HG02973 (cell line): ENCODE results near the gene RFX2.
"Not testable (repeated sequence)": the region's sequence is repeated elsewhere in the genome, so short reads cannot be mapped to it uniquely, and the experiment has no call there.

Source experiments
- ATAC-seq: cut with Tn5 transposase; IDR thresholded peaks from one replicate; pipeline ENCODE4 v1.9.1; 2021; ENCODE audit warnings: moderate library complexity; ENCODE audit not compliant: unreplicated experiment

RFX2 gene

DNA sequence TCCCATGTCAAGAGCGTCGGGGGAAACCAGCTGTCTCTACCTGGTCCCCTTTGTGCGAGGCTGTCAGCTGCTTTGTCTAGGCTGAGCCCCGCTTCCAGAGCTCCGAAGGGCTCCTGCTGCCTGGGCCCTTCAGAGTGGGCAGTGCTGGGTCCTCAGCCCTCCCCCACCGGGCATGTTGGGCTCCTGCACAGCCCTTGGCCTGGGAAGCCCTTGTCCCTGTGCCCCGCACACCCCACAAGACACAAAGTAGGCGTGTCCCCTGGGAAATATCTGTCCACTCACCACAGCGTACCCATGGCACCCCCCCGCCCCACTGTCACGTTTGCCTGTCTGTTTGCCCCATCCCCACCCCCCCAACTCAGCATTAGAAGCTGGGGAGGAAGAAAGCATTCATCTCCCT, 92.7 kb downstream of the RFX2 start:
- no peak for ATAC-seq

DNA sequence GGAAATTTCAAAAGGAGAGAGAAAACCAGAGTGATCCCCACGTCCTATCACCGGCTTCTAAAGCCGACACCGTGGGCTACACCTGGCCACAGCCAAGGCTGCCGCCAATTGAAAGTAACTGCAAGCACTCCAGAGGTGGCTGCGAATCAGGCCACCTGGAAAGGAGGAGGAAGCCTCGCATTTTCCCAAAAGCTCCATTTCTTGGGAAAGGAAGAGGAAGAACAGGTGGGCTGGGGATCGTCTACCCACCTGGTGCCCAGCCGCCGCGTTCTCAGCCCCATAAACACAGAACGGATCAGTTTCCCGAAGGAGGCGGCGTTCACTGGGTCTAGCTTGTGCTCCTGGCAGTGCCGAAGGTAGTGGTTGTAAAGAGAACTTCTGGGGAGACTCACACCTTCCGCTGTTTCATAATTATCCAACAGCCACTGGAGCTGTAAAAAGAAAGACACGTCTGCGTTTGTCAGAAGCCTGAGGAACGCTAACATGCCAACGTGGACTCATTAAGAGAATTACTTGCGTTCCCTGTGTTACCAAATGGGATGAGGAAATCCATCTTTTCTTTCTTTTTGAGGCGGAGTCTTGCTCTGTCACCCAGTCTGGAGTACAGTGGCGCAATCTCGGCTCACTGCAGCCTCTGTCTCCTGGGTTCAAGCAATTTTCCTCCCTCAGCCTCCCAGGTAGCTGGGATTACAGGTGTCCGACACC, 94.3 kb downstream of the RFX2 start:
- no peak for ATAC-seq

DNA sequence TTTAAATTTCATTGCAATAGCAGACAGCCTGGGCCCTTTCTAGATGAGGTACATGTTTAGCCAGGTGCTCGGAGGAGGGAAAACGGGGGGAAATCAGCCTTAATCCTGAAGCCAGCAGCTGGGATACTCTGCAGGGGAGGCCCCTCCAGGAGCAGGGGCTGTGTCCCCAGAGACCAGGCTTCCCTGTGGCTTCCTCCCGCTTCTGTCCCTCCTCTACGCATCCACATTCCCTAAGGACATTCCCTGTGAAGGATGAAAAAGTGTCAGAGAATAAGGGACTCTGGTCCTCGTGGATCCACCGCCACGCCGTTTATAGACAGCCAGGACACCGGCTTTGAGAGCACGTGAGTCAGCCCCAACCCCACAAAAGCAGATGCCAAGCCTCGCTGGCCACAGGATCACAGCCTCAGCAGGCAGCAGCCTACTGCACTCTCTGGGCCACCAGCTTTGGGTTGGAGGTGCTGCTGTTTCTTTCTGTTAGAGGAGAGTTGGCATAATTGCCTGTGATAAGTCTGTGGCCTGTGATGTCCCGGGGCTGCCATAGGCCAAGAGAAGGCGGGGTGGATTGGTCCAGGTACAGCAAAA, 95.7 kb downstream of the RFX2 start:
- ATAC-seq: no peak

DNA sequence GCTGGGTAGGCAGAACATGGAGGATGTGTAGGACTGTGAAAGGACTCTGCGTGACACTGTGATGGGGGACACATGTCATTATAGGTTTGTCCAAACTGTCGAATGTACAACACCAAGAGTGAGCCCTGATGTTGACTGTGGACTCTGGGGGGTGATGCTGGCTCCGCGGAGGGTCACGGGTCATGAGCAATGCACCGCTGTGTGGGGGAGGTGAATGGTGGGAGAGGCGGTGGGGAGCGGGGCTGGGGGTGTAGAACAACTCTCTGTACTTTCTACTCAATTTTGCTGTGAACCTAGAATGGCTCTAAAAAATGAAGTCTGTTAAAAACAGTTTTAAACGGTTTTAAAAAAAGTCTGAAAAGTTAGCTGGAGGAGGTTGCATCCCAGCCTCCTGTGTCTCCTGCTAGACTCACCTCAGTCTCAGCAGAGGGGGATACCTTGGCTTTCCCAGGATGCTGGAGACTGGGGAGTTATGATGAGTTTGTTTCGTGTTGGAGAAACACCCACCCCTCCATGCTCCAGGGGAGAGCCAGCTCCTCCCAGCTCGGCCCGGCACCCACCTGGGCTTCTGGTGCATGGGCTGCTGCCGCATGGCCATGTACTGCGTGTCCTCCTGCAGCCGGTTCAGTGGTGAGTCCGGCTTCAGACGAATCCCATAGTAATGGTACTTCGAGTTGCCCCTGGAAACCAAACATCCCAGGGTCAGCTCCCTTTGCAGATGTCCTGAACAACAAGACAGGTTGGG, 97.7 kb downstream of the RFX2 start:
- ATAC-seq: no peak

DNA sequence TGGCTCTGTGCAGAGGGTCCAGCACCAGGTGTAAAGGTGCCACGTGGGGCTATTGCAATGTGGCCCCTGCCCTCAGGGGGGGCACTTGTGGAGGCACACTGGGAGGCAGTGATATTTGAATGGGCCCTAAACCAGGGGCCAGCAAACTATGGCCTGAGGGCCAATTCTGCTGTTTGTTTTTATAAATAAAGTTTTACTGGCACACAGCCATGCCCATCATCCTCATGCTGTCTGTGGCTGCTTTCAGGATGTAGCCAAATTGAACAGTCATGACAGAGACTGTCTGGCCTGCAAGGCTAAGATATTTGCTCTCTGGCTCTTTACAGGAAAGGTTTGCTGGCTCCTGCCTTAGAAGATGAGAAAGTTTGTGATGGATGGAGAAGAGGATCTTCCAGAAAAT, 98.5 kb downstream of the RFX2 start:
- ATAC-seq: no peak

DNA sequence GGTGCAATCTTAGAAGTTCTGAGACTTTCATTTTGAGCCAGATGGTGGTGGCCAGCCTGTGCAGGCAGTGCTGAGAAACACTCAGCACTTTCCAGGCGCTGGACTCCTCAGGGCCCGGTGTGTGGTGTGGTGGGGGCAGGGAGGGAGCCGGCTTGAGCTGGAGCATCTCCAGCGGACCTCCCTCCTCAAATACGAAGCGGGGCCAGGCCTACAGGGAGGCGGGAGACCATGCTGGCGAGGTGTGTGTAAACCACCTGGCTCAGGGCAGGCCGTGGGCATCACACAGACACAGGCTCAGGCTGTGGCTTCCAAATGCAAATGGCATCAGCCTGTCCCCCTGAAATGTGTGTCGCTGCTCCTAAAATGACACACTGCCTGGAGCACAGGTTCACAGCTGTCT, 99.1 kb downstream of the RFX2 start:
- no peak for ATAC-seq

DNA sequence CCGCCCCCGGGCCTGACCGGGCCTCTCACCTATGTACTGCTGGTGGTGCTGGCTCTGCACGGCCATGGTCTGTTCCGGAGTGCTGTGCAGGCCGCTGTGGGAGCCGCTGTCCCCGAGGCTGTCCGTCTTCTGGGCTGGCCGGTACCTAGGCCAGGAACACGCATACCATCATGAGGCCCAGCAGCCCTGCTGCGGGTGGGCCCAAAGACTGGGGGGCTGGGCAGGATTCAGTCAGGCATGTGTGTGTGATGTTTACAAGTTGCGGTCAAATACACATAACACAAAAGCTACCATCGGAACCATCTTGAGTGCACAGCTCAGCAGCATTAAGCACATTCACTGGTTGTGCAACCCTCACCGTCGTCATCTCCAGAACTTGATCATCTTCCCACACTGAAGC, 100.2 kb downstream of the RFX2 start:
- no peak for ATAC-seq

DNA sequence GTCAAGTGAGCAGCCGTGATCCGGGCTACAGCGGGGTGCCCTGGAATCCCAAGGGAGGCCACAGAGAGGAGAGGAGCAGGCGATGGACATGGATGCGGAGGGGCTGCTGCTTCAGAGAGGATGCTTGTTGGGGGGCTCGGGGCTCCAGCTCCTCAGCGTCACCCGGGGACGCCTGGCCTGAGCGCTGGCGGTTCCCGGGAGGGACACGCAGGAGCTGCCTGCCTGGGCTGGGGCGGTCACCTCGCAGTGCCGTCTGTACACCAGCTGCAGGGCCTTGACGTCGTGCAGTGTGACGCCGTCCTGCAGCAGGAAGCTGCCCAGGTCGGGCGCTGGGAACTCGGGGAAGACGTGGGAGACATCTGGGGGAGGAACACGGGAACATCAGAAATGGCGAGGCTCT, 102.4 kb downstream of the RFX2 start:
- ATAC-seq: no peak

DNA sequence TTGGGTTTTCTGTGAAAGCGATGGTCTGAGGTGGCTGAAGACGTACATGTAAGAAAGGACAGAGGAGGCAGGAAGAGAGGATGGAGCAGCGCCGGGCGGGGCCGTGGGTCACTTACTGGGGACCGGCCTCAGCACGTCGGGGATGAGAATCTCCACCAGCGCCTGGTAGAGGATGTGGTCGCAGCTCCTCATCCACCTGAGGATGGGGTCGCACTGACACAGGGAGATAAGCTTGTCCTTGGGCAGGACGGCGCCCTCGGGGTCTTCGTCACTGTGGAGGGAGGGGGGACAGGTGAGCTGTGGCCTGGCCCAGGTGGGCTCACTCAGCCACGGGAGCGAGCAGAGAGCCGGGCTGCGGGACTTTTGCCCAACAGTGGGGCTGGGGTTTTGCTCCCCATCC, 103.4 kb downstream of the RFX2 start:
- ATAC-seq: no peak

DNA sequence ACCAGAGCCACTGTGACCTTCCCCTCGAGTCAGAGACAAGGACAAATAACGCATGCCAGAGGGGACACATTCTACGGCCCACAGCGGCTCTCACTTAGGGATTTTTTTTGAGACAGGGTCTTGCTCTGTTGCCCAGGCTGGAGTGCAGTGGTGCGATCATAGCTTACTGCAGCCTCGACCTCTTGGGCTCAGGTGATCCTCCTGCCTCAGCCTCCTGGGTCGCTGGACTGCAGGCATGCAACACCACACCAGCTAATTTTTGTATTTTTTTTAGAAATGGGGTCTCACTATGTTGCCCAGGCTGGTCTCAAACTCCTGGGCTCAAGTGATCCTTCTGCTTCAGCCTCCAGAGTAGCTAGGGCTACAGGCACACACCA, 104.2 kb downstream of the RFX2 start:
- ATAC-seq: not testable (repeated sequence)

DNA sequence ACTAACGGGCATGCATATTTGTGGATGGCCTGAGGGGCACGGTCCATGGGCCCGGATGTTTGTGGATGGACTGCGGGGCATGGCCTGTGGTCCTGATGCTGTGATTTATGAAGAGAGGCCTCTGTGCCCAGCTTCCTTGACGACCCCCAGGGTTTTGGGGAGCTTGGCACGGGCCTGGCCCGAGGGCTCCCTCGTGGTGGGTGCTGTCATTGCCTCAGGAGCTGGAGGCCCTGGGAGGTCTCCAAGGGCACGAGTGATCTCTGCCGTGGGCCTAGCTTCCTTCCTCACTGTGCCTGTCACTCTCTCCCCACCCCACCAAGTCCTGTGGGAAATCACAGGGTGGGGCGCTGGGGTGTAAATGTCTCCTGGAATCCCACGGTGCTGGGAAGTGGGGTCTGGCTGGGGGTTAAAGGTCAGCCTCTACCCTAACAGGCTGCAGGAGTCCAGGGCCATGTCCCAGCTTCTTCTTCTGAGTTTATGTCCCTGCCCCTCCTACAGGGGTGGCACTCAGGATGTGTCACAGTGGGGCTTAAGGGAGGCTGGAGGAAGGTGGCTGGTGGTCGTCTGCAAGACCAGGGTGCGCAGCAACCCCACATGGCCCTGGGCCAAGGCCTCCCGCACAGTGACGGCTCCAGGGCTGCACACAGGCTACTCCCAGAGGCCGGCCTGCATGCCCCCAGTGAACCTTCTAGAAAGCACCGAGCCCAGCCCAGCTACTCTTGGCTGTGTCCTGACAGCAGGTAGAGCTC, 104.8 kb downstream of the RFX2 start:
- no peak for ATAC-seq

DNA sequence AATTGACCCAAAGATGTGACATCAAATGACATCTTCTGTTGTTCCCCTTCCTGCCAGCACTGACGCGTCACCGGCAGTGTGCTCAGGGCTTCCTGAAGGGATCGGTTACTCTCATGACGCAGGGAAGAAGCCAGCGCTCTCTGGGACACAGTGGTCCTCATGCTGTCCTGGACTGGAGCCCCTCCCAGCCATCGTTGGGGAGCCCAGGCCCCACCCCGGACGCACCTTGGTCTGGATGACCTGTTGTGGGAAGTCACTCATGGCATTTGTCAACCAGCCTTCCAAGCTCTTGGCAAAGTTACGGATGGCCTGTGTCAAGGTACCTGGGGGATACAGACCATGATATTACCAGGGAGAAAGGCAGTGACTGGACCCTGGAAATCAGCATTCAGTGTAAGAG, 106.3 kb downstream of the RFX2 start:
- no peak for ATAC-seq

DNA sequence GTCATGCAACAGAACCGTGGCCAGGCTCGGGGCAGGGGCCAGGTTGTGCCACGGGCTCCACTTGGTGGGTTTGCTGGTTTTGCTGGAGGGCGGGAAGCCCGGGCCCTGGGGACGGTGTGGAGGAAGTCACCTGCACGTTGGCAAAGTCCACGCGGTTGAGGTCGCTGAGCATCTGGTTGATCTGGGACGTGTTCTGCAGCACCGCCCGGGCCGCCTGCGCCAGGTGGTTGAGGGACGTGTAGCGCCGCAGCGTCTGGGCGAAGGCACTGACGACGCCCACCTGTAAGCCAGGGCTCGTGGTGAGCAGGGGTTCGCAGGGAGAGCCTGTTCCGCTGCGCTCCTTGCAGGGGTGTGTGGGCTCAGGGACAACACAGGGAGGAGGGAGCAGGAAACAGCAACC, 107.7 kb downstream of the RFX2 start:
- ATAC-seq: no peak

DNA sequence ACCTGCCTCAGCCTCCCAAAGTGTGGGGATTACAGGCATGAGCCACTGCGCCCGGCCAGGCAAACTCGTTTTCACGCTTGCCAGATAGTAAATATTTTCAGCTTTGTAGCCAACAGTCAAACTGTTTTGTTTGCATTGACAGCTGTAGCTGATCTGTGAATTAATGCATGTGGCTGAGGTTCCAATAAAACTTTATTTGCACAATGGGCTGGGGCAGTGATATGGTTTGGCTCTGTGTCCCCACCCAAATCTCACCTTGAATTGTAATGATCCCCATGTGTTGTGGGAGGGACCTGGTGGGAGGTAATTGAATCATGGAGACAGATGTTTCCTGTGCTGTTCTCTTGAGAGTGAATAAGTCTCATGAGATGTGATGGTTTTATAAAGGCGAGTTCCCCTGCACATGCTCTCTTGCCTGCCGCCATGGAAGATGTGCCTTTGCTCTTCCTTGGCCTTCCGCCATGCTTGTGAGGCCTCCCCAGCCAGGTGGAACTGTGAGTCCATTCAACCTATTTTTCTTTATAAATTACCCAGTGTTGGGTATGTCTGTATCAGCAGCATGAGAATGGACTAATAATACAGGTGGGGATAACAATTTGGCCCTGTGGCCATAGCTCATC, 110.0 kb downstream of the RFX2 start:
- no peak for ATAC-seq

DNA sequence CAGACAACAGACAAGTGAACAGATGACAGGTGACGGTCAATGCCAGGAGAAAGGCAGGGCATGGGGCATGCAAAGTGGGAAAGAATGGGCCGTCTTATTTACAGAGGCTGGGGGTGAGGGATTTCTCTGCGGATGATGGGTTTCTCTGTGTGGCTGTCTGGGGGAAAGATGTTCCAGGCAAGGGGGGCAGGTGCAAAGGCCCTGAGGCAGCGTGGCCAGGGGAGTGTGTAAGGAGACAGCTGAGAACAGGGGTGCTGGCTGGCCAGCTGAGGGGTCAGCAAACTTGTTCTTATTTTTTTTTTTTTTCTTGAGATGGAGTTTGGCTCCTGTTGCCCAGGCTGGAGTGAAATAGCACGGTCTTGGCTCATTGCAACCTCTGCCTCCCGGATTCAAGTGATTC, 110.6 kb downstream of the RFX2 start:
- no peak for ATAC-seq

DNA sequence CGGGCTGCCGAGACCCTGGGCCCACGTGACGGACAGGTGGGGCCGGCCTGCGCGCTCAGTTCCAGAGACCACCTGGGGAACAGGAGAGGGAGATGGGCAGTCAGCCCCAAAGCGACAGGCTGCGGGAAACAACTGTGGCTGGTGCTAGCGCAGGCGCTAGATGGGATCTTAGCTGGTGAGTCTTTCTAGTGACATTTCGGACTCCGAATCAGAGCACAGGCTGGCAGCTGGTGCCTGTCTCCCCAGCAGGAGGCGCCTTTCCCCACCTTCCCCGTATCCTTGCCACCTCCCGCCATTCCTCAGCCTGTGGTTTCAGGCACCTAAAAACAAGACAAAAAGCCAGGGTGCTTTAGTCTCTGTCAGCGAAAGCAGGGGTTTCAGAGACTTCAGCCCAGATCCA, 112.9 kb downstream of the RFX2 start:
- ATAC-seq: no peak

DNA sequence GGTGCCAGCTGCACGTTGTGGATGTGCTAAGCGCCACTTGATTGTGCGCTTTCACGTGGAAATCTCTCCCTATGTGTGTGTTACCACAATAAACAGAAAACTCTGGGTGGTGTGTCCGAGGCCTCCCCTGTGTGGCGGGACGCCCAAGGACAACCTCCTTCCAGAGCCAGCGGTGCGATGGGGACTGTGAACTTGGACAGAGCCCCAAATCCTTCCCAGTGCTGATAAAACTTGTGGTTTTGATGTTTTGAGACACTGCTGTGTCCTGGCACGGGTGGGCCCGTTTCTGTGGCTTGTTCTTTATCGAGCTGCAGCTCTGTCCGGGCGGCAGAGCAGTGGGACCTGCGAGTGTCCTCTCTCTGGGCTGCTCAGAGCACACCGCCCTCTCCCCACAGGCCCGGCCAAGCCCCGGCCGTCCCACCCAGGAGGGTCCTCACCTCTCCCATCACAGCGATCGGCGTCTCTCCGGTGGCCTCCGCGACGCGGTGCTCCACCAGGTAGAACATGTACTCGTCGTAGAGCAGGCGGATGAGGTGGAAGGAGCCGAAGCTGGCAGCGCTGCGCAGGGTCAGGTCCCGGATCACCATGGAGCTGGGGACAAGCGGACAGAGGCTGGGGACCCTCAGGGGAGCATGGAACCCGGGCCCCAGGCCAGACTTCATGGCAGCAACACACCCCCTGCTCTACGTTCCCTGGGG, 113.5 kb downstream of the RFX2 start:
- no peak for ATAC-seq

DNA sequence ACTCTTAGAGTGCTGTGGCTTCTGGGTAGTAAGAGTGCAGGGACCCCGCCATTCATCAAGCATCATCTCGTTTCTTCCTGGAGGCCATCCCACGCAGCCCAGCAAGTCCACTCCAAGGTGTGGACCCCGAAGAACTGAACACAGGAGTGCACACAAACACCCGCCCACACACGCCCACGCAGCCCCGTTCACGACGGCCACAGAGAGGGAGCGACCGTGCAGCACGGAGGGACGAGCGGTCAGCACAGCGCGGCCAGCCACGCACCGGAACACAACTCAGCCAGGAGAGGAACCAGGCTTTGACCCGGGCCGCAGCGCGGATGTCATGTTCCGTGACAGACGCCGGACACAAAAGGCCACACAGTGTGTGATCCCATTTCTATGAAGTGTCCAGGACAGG, 114.2 kb downstream of the RFX2 start:
- no peak for ATAC-seq

DNA sequence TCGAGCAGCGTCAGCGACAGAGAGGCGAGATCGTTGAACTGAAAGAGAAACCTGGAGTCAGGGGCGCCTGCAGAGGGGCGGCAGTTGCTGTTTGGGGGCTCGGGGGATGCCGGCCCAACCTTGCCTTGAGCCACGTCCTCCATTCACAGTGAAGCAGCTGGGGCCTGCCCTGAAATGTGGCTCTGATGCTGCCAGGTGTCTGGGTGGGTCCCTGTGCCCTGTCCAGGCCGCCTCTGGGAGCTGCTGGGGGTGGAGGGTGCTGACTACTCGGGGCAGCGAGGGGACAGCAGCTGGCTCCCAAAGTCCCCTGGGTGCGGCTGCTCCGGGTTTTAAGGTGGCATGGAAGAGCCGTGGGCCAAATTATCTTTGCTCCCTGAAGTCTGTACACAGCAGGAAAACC, 114.7 kb downstream of the RFX2 start:
- no peak for ATAC-seq

DNA sequence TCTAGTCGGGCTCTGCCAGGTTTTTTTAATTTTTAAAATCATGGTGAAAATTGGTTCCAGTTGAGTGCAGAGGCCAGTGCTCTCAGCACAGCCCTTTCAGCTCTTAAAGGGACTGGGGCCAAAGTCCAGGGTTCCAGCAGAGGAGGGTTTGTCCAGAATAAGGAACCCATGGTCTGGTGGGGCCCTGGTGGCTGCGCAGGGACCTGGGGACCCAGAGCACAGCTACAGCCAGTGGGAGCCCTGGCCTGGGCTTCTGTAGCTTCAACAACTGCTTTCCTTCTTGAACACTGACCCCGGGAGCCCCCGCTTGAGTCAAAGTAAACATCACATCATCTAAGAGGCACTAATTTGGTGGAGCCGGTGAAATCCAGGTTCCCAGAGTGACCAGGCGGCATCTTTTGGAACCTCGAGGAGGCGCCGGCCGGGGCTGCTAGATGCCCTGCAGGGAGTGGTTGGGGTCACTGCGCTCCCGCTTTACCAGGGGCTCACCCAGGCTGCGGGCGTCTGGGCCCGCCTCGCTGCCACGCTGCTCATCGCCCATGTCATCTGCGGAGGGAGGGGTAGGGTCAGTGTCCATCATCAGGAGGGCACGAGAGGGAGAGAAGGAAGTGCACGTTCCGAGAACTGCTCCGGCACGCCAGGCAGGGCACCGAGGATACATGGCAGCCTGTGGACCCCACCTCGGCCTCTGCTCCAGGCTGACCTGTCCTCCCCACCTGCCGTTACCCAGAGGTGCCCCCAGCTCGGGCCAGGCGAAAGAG, 115.7 kb downstream of the RFX2 start:
- no peak for ATAC-seq
